Endodermal cell (in vitro differentiated cells): Measurements from ENCODE around the gene FAM24B. TPM values are rescaled to one million over a fixed set of nuclear protein-coding genes. Genes with fewer than 3 reads are reported as not detected.
"Not testable (repeated sequence)": the region's sequence is repeated elsewhere in the genome, so short reads cannot be mapped to it uniquely, and the experiment has no call there.

Experiments used
- DNase-seq: peaks from one replicate; pipeline ENCODE4 v3.0.0-alpha.2; 2017
- H3K27ac ChIP-seq: 2 replicates; pipeline ENCODE4 v1.5.1; 2013; ENCODE audit warnings: mild to moderate bottlenecking, low read depth, low read length, moderate library complexity
- H3K27me3 ChIP-seq: 2 replicates; pipeline ENCODE4 v1.6.1; 2013; ENCODE audit warnings: mild to moderate bottlenecking, low read length, moderate library complexity; ENCODE audit not compliant: insufficient read depth, control insufficient read depth, poor library complexity, severe bottlenecking
- H3K36me3 ChIP-seq: 2 replicates; pipeline ENCODE4 v1.7.0; 2013; ENCODE audit warnings: mild to moderate bottlenecking, low read length, moderate library complexity; ENCODE audit not compliant: control insufficient read depth, insufficient read depth
- H3K4me1 ChIP-seq: one replicate; pipeline ENCODE4 v1.7.0; 2013; ENCODE audit warnings: low read length; ENCODE audit not compliant: control insufficient read depth, insufficient read depth
- H3K4me3 ChIP-seq: 2 replicates; pipeline ENCODE4 v1.5.1; 2013; ENCODE audit warnings: mild to moderate bottlenecking, low read length, moderate library complexity
- H3K9ac ChIP-seq: 2 replicates; pipeline ENCODE4 v1.6.1; 2013; ENCODE audit warnings: mild to moderate bottlenecking, low read length, moderate library complexity; ENCODE audit not compliant: poor library complexity, severe bottlenecking; ENCODE audit errors: extremely low read depth
- H3K9me3 ChIP-seq: 2 replicates; pipeline ENCODE4 v1.6.1; 2013; ENCODE audit warnings: mild to moderate bottlenecking, low read length, moderate library complexity; ENCODE audit not compliant: control insufficient read depth
- H3K27ac Mint-ChIP-seq: 2 replicates; pipeline ENCODE4 v1.8.0; 2020; ENCODE audit warnings: mixed read lengths
- H3K27me3 Mint-ChIP-seq: 2 replicates; pipeline ENCODE4 v1.8.0; 2021; ENCODE audit warnings: mild to moderate bottlenecking, mixed read lengths; ENCODE audit not compliant: insufficient read depth
- H3K36me3 Mint-ChIP-seq: 2 replicates; pipeline ENCODE4 v1.8.0; 2020; ENCODE audit warnings: low read depth, mixed read lengths
- H3K4me1 Mint-ChIP-seq: 2 replicates; pipeline ENCODE4 v1.8.0; 2020; ENCODE audit warnings: mixed read lengths
- H3K4me3 Mint-ChIP-seq: 2 replicates; pipeline ENCODE4 v1.8.0; 2020; ENCODE audit warnings: mild to moderate bottlenecking, moderate library complexity, mixed read lengths
- H3K9me3 Mint-ChIP-seq: 2 replicates; pipeline ENCODE4 v1.8.0; 2020; ENCODE audit warnings: mild to moderate bottlenecking, mixed read lengths
- WGBS, 2 experiments: methylation state at CpG; one replicate each; pipeline versions ENCODE4 v1.1.5 to v1.1.7; 2013; ENCODE audit warnings: missing lambda C conversion rate in 2 of 2, mixed read lengths in 1 of 2; ENCODE audit not compliant: insufficient coverage in 1 of 2, insufficient read length in 1 of 2; 5-methylcytosine and 5-hydroxymethylcytosine counted together
- total RNA-seq, 2 donors: library from RNA; stranded (reverse); fragmentation: NEBNext Ultra II Directional in 1 of 2; extraction: Animal tissue kit (Norgen Biotek cat#: 25700) in 1 of 2; gene quantifications; 2 replicates in 1 of 2; 3 replicates in 1 of 2; pipeline ENCODE4 v1.2.1, GENCODE V29; 2021
- TF ChIP-seq, protein P1 (sequence below): fragments of 200-600 bp; sonication (generic); conservative IDR thresholded peaks from 2 replicates; pipeline ENCODE4 v1.5.0; 2021; ENCODE audit warnings: antibody characterized with exemption, mild to moderate bottlenecking

FAM24B gene
- total RNA-seq, 2 donors from 2014 or later: 2.9 TPM; not detected in 1

DNA sequence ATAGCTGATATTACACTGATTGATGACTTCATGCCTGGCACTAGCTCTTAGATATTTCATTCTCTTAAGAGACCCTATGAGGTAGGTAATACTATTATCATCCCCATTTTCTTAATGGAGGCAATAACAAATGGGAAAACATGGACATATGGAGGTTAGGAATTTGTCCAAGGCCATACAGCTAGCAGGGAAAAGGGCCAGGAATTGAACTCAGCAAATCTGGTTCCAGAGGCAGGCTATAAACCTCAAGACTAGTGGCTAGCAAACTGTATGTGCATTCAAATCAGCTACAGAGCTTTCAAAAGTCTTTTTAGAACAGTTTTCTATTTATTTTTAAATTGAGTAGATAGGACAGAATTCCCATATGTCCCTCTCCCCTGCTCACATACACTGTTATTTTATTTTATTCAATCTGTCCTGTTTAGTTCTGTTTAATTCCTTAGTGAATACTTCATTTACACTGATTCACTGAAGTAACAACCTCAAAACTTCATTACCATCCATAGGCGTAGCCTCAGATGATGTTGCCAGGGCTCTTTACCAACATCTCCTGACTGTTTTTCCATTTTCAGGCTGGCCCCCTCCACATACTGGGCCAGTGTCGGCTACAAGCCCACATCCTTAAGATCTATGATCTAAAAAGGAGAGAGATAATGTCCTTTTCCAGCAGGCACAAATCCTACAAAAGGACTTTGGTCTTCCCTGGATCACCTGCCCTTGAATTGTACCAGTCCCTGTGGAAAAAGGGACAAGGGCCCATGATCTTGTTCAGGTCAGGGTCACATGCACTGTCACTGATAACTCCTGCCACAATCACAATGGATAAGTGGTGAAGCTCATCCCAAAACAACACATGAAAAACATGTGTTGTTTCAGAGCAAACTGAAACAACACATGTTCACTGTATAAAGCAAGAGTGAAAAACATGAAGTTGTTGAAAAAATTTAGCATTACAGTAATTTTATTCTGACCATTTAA lies 15.9 kb downstream of the FAM24B start:
- no peaks in the 10 kb centered on the region for H3K4me1 ChIP-seq
- H3K9me3 ChIP-seq: peaks cover 12% of the 10 kb centered on the region
- Mint-ChIP-seq H3K36me3 (peaks cover 23% of the 10 kb centered on the region), H3K4me3 (no peak overlapping the region), H3K27me3 (no peaks in the 10 kb centered on the region), H3K4me1 (no peaks in the 10 kb centered on the region), H3K9me3 (peaks cover 29% of the 10 kb centered on the region), H3K27ac (no peak overlapping the region)
- H3K4me3 ChIP-seq: no peak overlapping the region
- WGBS, 2 experiments: 90 to 100% methylated on average over 2 of the region's 2 CpGs
- TF ChIP-seq, protein P1, sequence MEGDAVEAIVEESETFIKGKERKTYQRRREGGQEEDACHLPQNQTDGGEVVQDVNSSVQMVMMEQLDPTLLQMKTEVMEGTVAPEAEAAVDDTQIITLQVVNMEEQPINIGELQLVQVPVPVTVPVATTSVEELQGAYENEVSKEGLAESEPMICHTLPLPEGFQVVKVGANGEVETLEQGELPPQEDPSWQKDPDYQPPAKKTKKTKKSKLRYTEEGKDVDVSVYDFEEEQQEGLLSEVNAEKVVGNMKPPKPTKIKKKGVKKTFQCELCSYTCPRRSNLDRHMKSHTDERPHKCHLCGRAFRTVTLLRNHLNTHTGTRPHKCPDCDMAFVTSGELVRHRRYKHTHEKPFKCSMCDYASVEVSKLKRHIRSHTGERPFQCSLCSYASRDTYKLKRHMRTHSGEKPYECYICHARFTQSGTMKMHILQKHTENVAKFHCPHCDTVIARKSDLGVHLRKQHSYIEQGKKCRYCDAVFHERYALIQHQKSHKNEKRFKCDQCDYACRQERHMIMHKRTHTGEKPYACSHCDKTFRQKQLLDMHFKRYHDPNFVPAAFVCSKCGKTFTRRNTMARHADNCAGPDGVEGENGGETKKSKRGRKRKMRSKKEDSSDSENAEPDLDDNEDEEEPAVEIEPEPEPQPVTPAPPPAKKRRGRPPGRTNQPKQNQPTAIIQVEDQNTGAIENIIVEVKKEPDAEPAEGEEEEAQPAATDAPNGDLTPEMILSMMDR: no peak
- no peak overlapping the region for H3K27ac ChIP-seq
- no peak overlapping the region for H3K9ac ChIP-seq
- DNase-seq: no peak
- no peaks in the 10 kb centered on the region for H3K36me3 ChIP-seq
- H3K27me3 ChIP-seq: no peaks in the 10 kb centered on the region

- no peak overlapping the region for H3K4me3 Mint-ChIP-seq
- H3K27ac ChIP-seq: no peak overlapping the region
- H3K27me3 Mint-ChIP-seq: no peaks in the 10 kb centered on the region
- TF ChIP-seq, protein P1: no peak
- no peak overlapping the region for H3K9ac ChIP-seq
- H3K9me3 ChIP-seq: peaks cover 6% of the 10 kb centered on the region
- no peaks in the 10 kb centered on the region for H3K4me1 Mint-ChIP-seq
- no peaks in the 10 kb centered on the region for H3K4me1 ChIP-seq
- no peak overlapping the region for H3K4me3 ChIP-seq
- WGBS, 2 experiments: 85% methylated on average over 1 of the region's 1 CpG; no CpG with 5 or more reads in 1 of the 2 experiments
- no peak overlapping the region for H3K27ac Mint-ChIP-seq
- peaks cover 10% of the 10 kb centered on the region for H3K36me3 Mint-ChIP-seq
- DNase-seq: no peak
- peaks cover 12% of the 10 kb centered on the region for H3K9me3 Mint-ChIP-seq
- H3K27me3 ChIP-seq: no peaks in the 10 kb centered on the region
- no peaks in the 10 kb centered on the region for H3K36me3 ChIP-seq
Measured at GRCh38 chr10:122861711-122862161, 17.6 kb downstream of the FAM24B start.

DNA sequence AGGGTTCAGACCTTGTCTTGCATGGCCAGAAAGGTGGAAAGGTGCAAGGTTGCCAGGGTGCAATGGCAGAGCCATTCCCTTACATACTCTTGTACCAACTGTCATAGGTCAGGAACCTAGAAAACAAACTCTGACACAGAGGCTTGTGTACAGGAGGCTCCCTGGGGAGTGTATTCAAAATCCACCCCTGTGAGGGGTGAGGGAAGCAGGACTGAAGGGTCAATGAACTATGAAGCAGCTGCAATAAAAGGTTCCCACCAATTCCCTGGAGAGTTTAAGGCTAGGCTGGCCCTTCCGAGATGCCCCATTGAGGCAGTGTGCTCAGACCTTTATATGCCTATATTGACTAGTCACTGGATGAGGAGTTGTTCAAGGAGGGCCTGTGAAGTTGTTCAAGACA lies 19.9 kb downstream of the FAM24B start:
- Mint-ChIP-seq H3K9me3 (no peaks in the 10 kb centered on the region), H3K27me3 (no peaks in the 10 kb centered on the region), H3K4me3 (no peak overlapping the region), H3K4me1 (peaks cover 14% of the 10 kb centered on the region), H3K27ac (no peak overlapping the region), H3K36me3 (peaks cover 2% of the 10 kb centered on the region)
- no peak overlapping the region for H3K9ac ChIP-seq
- H3K27ac ChIP-seq: no peak overlapping the region
- H3K9me3 ChIP-seq: no peaks in the 10 kb centered on the region
- 83 to 100% methylated on average over 1 of the region's 1 CpG for WGBS, 2 experiments
- no peak overlapping the region for H3K4me3 ChIP-seq
- H3K36me3 ChIP-seq: no peaks in the 10 kb centered on the region
- H3K4me1 ChIP-seq: no peaks in the 10 kb centered on the region
- DNase-seq: no peak
- no peaks in the 10 kb centered on the region for H3K27me3 ChIP-seq
- TF ChIP-seq, protein P1: no peak

DNA sequence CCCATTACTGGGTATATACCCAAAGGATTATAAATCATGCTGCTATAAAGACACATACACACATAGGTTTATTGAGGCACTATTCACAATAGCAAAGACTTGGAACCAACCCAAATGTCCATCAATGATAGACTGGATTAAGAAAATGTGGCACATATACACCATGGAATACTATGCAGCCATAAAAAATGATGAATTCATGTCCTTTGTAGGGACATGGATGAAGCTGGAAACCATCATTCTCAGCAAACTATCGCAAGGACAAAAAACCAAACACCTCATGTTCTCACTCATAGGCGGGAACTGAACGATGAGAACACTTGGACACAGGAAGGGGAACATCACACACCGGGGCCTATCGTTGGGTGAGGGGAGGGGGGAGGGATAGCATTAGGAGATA lies 21.3 kb downstream of the FAM24B start:
- DNase-seq, H3K36me3 Mint-ChIP-seq, H3K27me3 ChIP-seq, H3K9ac ChIP-seq, H3K4me3 Mint-ChIP-seq, H3K9me3 ChIP-seq, H3K27ac Mint-ChIP-seq, H3K36me3 ChIP-seq, H3K4me3 ChIP-seq, H3K27me3 Mint-ChIP-seq, H3K4me1 ChIP-seq, H3K9me3 Mint-ChIP-seq, H3K27ac ChIP-seq: not testable (repeated sequence)
- whole genome bisulfite sequencing, 2 experiments: 100% methylated on average over 3 of the region's 5 CpGs; no CpG with 5 or more reads in 1 of the 2 experiments
- H3K4me1 Mint-ChIP-seq: peaks cover 17% of the 10 kb centered on the region
